HepG2 (cell line): Measurements from ENCODE around the gene STK38L. TPM values are rescaled to one million over a fixed set of nuclear protein-coding genes. Genes with fewer than 3 reads are reported as not detected.

Experiments
- ATAC-seq: fragments of 200-7000 bp; cut with Tn5 transposase; 3 replicates; pipeline ENCODE4 v1.9.1; 2020; ENCODE audit warnings: mild to moderate bottlenecking, moderate library complexity
- BruUV-seq: library from RNA; stranded (reverse); fragments of 400-500 nt; replicated peaks from 2 replicates; lab custom pipeline; 2021; lab: Mats Ljungman, UMichigan
- CTCF ChIA-PET: fragments of 300-600 bp; formaldehyde crosslinking; extraction: SDS; loops from one replicate; lab custom pipeline; 2021; ENCODE audit warnings: low total read pairs, inconsistent platforms, low intra/inter-chr PET ratio; lab: Yijun Ruan, JAX
- POLR2A ChIA-PET: fragments of 350-600 bp; sonication (Branson Sonifier 250); formaldehyde crosslinking; loops from one replicate; lab custom pipeline; 2020; ENCODE audit warnings: antibody characterized with exemption, inconsistent platforms; lab: Yijun Ruan, JAX
- DNase-seq: peaks from one replicate; pipeline ENCODE4 v3.0.0-alpha.2; 2015; ENCODE audit warnings: low spot score
- FAIRE-seq: peaks from 3 replicates; lab custom pipeline; 2011; peaks lifted over from hg19 to GRCh38; lab: Jason Lieb, UNC
- H2AFZ ChIP-seq: one replicate; pipeline ENCODE4 v1.6.1; 2011; ENCODE audit warnings: low read length, inconsistent platforms
- H3K27ac ChIP-seq: fragments of 300-600 bp; 3 replicates; pipeline ENCODE4 v1.8.0; 2011; ENCODE audit warnings: mixed run types, mild to moderate bottlenecking, mixed read lengths, low read length, inconsistent platforms; ENCODE audit not compliant: insufficient read depth; ENCODE audit errors: extremely low read length
- H3K27me3 ChIP-seq, 2 experiments: fragments of 200-600 bp in 1 of 2; 2 replicates in 1 of 2; 3 replicates in 1 of 2; pipeline versions ENCODE4 v1.6.0 to v1.8.0; 2011; ENCODE audit warnings: low read length in 2 of 2, mild to moderate bottlenecking in 2 of 2, moderate library complexity in 2 of 2, inconsistent platforms in 1 of 2; ENCODE audit not compliant: insufficient read depth in 2 of 2, control insufficient read depth in 1 of 2
- H3K36me3 ChIP-seq, 2 experiments: fragments of 200-600 bp in 1 of 2; replicated peaks in 1 of 2; 2 replicates in 1 of 2; 3 replicates in 1 of 2; pipeline versions ENCODE4 v1.5.1 to v1.8.0; 2011; ENCODE audit warnings: low read length in 2 of 2, inconsistent platforms in 1 of 2; ENCODE audit not compliant: insufficient read depth in 2 of 2, control insufficient read depth in 1 of 2
- H3K4me1 ChIP-seq: 2 replicates; pipeline ENCODE4 v1.5.1; 2012; ENCODE audit warnings: low read length, inconsistent platforms; ENCODE audit not compliant: insufficient read depth
- H3K4me2 ChIP-seq: 2 replicates; pipeline ENCODE4 v1.6.0; 2011; ENCODE audit warnings: low read depth, low read length, inconsistent platforms
- H3K4me3 ChIP-seq, 3 experiments: fragments of 200-600 bp in 1 of 3; sonication (generic), shearing (Covaris generic) in 1 of 3; replicated peaks in 1 of 3; 2 replicates each; pipeline ENCODE4 v1.5.1; 2011 to 2016; ENCODE audit warnings: low read length in 3 of 3, inconsistent platforms in 2 of 3, low read depth in 2 of 3, mild to moderate bottlenecking in 2 of 3, control low read depth in 1 of 3, mixed read lengths in 1 of 3; ENCODE audit not compliant: insufficient read depth in 1 of 3
- H3K79me2 ChIP-seq: one replicate; pipeline ENCODE4 v1.6.1; 2011; ENCODE audit warnings: low read length, inconsistent platforms; ENCODE audit not compliant: insufficient read depth
- H3K9ac ChIP-seq: 2 replicates; pipeline ENCODE4 v1.6.0; 2011; ENCODE audit warnings: mild to moderate bottlenecking, low read depth, low read length, inconsistent platforms; ENCODE audit not compliant: insufficient read depth
- H3K9me3 ChIP-seq: 2 replicates; pipeline ENCODE4 v1.5.1; 2012; ENCODE audit warnings: mild to moderate bottlenecking, low read length
- H4K20me1 ChIP-seq: 2 replicates; pipeline ENCODE4 v1.6.0; 2011; ENCODE audit warnings: inconsistent platforms, mild to moderate bottlenecking, low read length, moderate library complexity; ENCODE audit not compliant: insufficient read depth
- IRF1 ChIP-seq: sonication (generic); formaldehyde crosslinking; IDR thresholded peaks from 2 replicates; pipeline ENCODE4 v1.4.0; 2020; ENCODE audit warnings: low read depth, mild to moderate bottlenecking, missing genetic modification reagents
- MBNL3 ChIP-seq: fragments of 250-450 bp; sonication (Bioruptor Pico); conservative IDR thresholded peaks from 2 replicates; pipeline ENCODE4 v1.8.0; 2022; ENCODE audit warnings: mild to moderate bottlenecking, inconsistent platforms
- PHF5A ChIP-seq: IDR thresholded peaks from one replicate; pipeline ENCODE4 v1.6.1; 2018; ENCODE audit warnings: low read depth, missing genetic modification reagents; ENCODE audit not compliant: unreplicated experiment
- USF2 ChIP-seq, 2 experiments: sonication (generic) in 1 of 2; formaldehyde crosslinking in 1 of 2; IDR thresholded peaks; 2 replicates each; pipeline versions ENCODE4 v1.5.1 to v1.6.1; 2011 to 2020; ENCODE audit warnings: borderline replicate concordance in 1 of 2, low read depth in 1 of 2, low read length in 1 of 2, mild to moderate bottlenecking in 1 of 2, missing genetic modification reagents in 1 of 2, moderate library complexity in 1 of 2
- ZNF3 ChIP-seq: IDR thresholded peaks from 2 replicates; pipeline ENCODE4 v1.7.0; 2017; ENCODE audit warnings: inconsistent platforms
- whole genome bisulfite sequencing: methylation state at CpG from one replicate; pipeline ENCODE4 v1.1.6; 2017; ENCODE audit warnings: low lambda C conversion rate; 5-methylcytosine and 5-hydroxymethylcytosine counted together
- in situ Hi-C: cut with HindIII; loops from 2 replicates; pipeline ENCODE4 v1.10.0; 2017; ENCODE audit warnings: low pct_unique_long_range_greater_than_20kb; ENCODE audit not compliant: extremely low pct_ligation_motif_present
- intact Hi-C: fragments of 100-400 bp; cut with micrococcal nuclease; formaldehyde crosslinking; loops from one replicate; pipeline ENCODE4 v1.10.0; 2022; ENCODE audit not compliant: unreplicated experiment
- polyA plus RNA-seq, 8 experiments: library from polyadenylated mRNA; depleted of rRNA in 3 of 8; stranded (reverse) in 7 of 8; unstranded in 1 of 8; fragments of >200 nt; fragmentation: Illumina TruSeq in 4 of 8; extraction: Trizol in 4 of 8; gene quantifications; 2 replicates each; pipeline versions ENCODE4 v1.2.1 to v1.2.3, GENCODE V29; 2011 to 2016; ENCODE audit warnings: low read depth in 4 of 8, missing spikeins in 1 of 8, mixed read lengths in 1 of 8; ENCODE audit not compliant: insufficient read depth in 1 of 8
- total RNA-seq, 5 experiments: library from RNA; depleted of rRNA; stranded (reverse); fragments of >200 nt; fragmentation: Illumina TruSeq; extraction: Trizol; gene quantifications; 2 replicates each; pipeline ENCODE4 v1.2.3, GENCODE V29; 2016; ENCODE audit warnings: low read depth in 1 of 5

Gene STK38L
- total and polyA plus RNA-seq, 2 of the 13 experiments (the other 11 are each of a cell fraction or from before 2014, with no cell fraction given) = 6.1 to 26.4 TPM

- POLR2A ChIA-PET = no interaction called here
- 96% methylated on average over 3 of the region's 3 CpGs for WGBS
Observed at GRCh38 chr12:27289414-27289813, 45.3 kb downstream of the STK38L start.

More at GRCh38 chr12:27289414-27289813, 45.3 kb downstream of the STK38L start:
- in situ Hi-C loops (no loop called here), intact Hi-C loops (no loop called here)
- no peaks in the 10 kb centered on the region for H3K27me3 ChIP-seq
- no peak overlapping the region for H3K27ac ChIP-seq
- no peak for FAIRE-seq
- no peaks in the 10 kb centered on the region for H3K9me3 ChIP-seq
- CTCF ChIA-PET = no interaction called here
- DNase-seq = no peak
- BruUV-seq = no TSS peak
- no peak overlapping the region for H3K4me2 ChIP-seq
- H3K9ac ChIP-seq = no peak overlapping the region
- no peak for TF ChIP-seq ZNF3 (CRISPR knock-in tag)
- no peak for TF ChIP-seq PHF5A (CRISPR knock-in tag)
- TF ChIP-seq USF2 (IDR thresholded peaks at IDR 0.05; ENCODE audit: low read depth, low read length) = no peak
- no peak for TF ChIP-seq USF2 (CRISPR knock-in tag; IDR thresholded peaks at IDR 0.05; ENCODE audit: borderline replicate concordance)
- TF ChIP-seq MBNL3 (CRISPR knock-in tag) = no peak
- no peak for TF ChIP-seq IRF1 (CRISPR knock-in tag)
- peaks cover 26% of the 10 kb centered on the region for H3K4me1 ChIP-seq
- no peak overlapping the region for H2AFZ ChIP-seq
- H3K36me3 ChIP-seq = no peaks in the 10 kb centered on the region
- no peaks in the 10 kb centered on the region for H4K20me1 ChIP-seq
- H3K79me2 ChIP-seq = no peaks in the 10 kb centered on the region
- ATAC-seq = no peak
- no peak overlapping the region for H3K4me3 ChIP-seq
